PC-9 (cell line): Measurements from ENCODE around the gene PAAF1. TPM values are rescaled to one million over a fixed set of nuclear protein-coding genes. Genes with fewer than 3 reads are reported as not detected.

Experiments
- BruUV-seq: library from RNA; stranded (reverse); fragments of 400-500 nt; replicated peaks from 2 replicates; lab custom pipeline; 2021; lab: Mats Ljungman, UMichigan
- CTCF ChIA-PET: fragments of 300-600 bp; sonication (Branson Sonifier 250); formaldehyde crosslinking; loops from one replicate; lab custom pipeline; 2022; ENCODE audit warnings: antibody characterized with exemption; lab: Charles Lee
- POLR2A ChIA-PET: fragments of 300-600 bp; sonication (Branson Sonifier 250); formaldehyde crosslinking; loops from one replicate; lab custom pipeline; 2022; ENCODE audit warnings: antibody characterized with exemption; ENCODE audit not compliant: unreplicated experiment; lab: Charles Lee
- DNase-seq, 2 experiments: peaks; one replicate each; pipeline versions ENCODE4 v3.0.0 to v3.0.0-alpha.2; 2015 to 2022; ENCODE audit warnings: mixed read lengths in 1 of 2
- H2AFZ ChIP-seq: fragments of 200-600 bp; sonication (generic); 2 replicates; pipeline ENCODE4 v1.8.1; 2017; ENCODE audit warnings: antibody characterized with exemption
- H3F3A ChIP-seq: fragments of 200-600 bp; sonication (generic); 2 replicates; pipeline ENCODE4 v1.8.1; 2017; ENCODE audit warnings: antibody characterized with exemption, mild to moderate bottlenecking, low read depth; ENCODE audit not compliant: insufficient read depth
- H3K27ac ChIP-seq: fragments of 200-600 bp; sonication (generic); 2 replicates; pipeline ENCODE4 v1.6.1; 2016; ENCODE audit warnings: mixed run types
- H3K27me3 ChIP-seq: fragments of 200-600 bp; sonication (generic); 2 replicates; pipeline ENCODE4 v1.6.1; 2016; ENCODE audit warnings: low read depth, mixed run types; ENCODE audit not compliant: insufficient read depth
- H3K36me3 ChIP-seq: fragments of 200-600 bp; sonication (generic); 2 replicates; pipeline ENCODE4 v1.6.1; 2016; ENCODE audit warnings: low read depth, mixed run types
- H3K4me1 ChIP-seq: fragments of 200-600 bp; sonication (generic); replicated peaks from 2 replicates; pipeline ENCODE4 v1.6.1; 2016; ENCODE audit warnings: mixed run types; ENCODE audit not compliant: insufficient read depth
- H3K4me2 ChIP-seq: fragments of 200-600 bp; sonication (generic); 2 replicates; pipeline ENCODE4 v1.6.1; 2017; ENCODE audit warnings: mixed run types
- H3K4me3 ChIP-seq: fragments of 200-600 bp; sonication (generic); 2 replicates; pipeline ENCODE4 v1.6.1; 2016; ENCODE audit warnings: mixed run types
- H3K79me2 ChIP-seq: fragments of 200-600 bp; sonication (generic); 2 replicates; pipeline ENCODE4 v1.6.1; 2017; ENCODE audit warnings: low read depth, mixed run types
- H3K9me2 ChIP-seq: fragments of 200-600 bp; sonication (generic); 2 replicates; pipeline ENCODE4 v1.8.1; 2017; ENCODE audit warnings: mild to moderate bottlenecking; ENCODE audit not compliant: insufficient read depth
- H3K9me3 ChIP-seq: fragments of 200-600 bp; sonication (generic); 2 replicates; pipeline ENCODE4 v1.8.1; 2016; ENCODE audit warnings: low read depth; ENCODE audit not compliant: insufficient read depth
- H4K20me1 ChIP-seq: fragments of 200-600 bp; sonication (generic); 2 replicates; pipeline ENCODE4 v1.8.1; 2017; ENCODE audit not compliant: insufficient read depth
- CTCF ChIP-seq: fragments of 200-600 bp; sonication (generic); conservative IDR thresholded peaks from 2 replicates; pipeline ENCODE4 v1.6.1; 2017; ENCODE audit warnings: mixed run types, antibody characterized with exemption, mild to moderate bottlenecking, moderate library complexity
- EZH2 ChIP-seq: fragments of 200-600 bp; sonication (generic); IDR thresholded peaks from 2 replicates; pipeline ENCODE4 v1.8.0; 2017; ENCODE audit warnings: antibody characterized with exemption, low read depth
- intact Hi-C: fragments of 100-400 bp; cut with micrococcal nuclease; formaldehyde crosslinking; loops from one replicate; pipeline ENCODE4 v1.10.0; 2022; ENCODE audit not compliant: unreplicated experiment
- total RNA-seq: library from RNA; stranded (reverse); gene quantifications from 2 replicates; pipeline ENCODE4 v1.2.3, GENCODE V29; 2021

Gene PAAF1
- total RNA-seq, 1 experiment from 2014 or later, result 30.0 TPM

GRCh38 chr11:73866095-73866579 lies 10.7 kb upstream of the PAAF1 start:
- intact Hi-C loops, result no loop called here
- Histone ChIP-seq H2AFZ (no peak overlapping the region), H3K9me3 (no peaks in the 10 kb centered on the region), H3K9me2 (no peaks in the 10 kb centered on the region), H3K4me2 (no peak overlapping the region), H3K4me1 (0 out of 2 replicates have a peak, but pooled peaks cover 5% of the 10 kb centered on the region), H4K20me1 (peaks cover 8% of the 10 kb centered on the region; the same call in 1 of the 2 replicates), H3K4me3 (no peak overlapping the region), H3K27me3 (no peaks in the 10 kb centered on the region), H3K36me3 (0 out of 2 replicates have a peak, but pooled peaks cover 4% of the 10 kb centered on the region), H3F3A (peaks cover 37% of the 10 kb centered on the region; the same call in 1 of the 2 replicates), H3K27ac (peak overlapping the region; percentile 14; the same call in 1 of the 2 replicates), H3K79me2 (no peaks in the 10 kb centered on the region)
- DNase-seq, result no peak
- CTCF ChIA-PET, result interaction anchor here (0.6 kb wide), 1 partner anchor 186 kb away, joined by 10 read pairs; no protein-coding TSS in a partner anchor
- TF ChIP-seq EZH2, result no peak
- no peak for TF ChIP-seq CTCF
- POLR2A ChIA-PET, result no interaction called here
- BruUV-seq, result no TSS peak

- Histone ChIP-seq H2AFZ (no peak overlapping the region), H3F3A (peaks cover 42% of the 10 kb centered on the region), H3K4me3 (no peak overlapping the region), H3K9me3 (no peaks in the 10 kb centered on the region), H4K20me1 (peaks cover 8% of the 10 kb centered on the region; the same call in 1 of the 2 replicates), H3K27ac (peak overlapping the region; percentile 14; the same call in 1 of the 2 replicates), H3K4me1 (0 out of 2 replicates have a peak, but pooled peaks cover 5% of the 10 kb centered on the region), H3K4me2 (no peak overlapping the region), H3K79me2 (no peaks in the 10 kb centered on the region), H3K27me3 (no peaks in the 10 kb centered on the region), H3K36me3 (peaks cover 8% of the 10 kb centered on the region; the same call in 1 of the 2 replicates), H3K9me2 (no peaks in the 10 kb centered on the region)
- ChIA-PET POLR2A (interaction anchor here (0.6 kb wide), 2 partner anchors 15 to 1122 kb away, joined by 6 to 16 read pairs; no protein-coding TSS in a partner anchor), CTCF (interaction anchor here (0.6 kb wide), 1 partner anchor 186 kb away, joined by 10 read pairs; no protein-coding TSS in a partner anchor)
- BruUV-seq, result no TSS peak
- DNase-seq, result peak in 1 of 2 experiments; percentile 71
- TF ChIP-seq EZH2, result no peak
- no peak for TF ChIP-seq CTCF
- intact Hi-C loops, result no loop called here
These were observed 10.2 kb upstream of the PAAF1 start for GRCh38 chr11:73866586-73866996.

- Histone ChIP-seq H3K4me1 (0 out of 2 replicates have a peak, but pooled peaks cover 5% of the 10 kb centered on the region), H3K9me3 (no peaks in the 10 kb centered on the region), H3K4me2 (no peak overlapping the region), H4K20me1 (peaks cover 8% of the 10 kb centered on the region; the same call in 1 of the 2 replicates), H2AFZ (no peak overlapping the region), H3F3A (peaks cover 45% of the 10 kb centered on the region), H3K27ac (no peak overlapping the region), H3K9me2 (no peaks in the 10 kb centered on the region), H3K4me3 (no peak overlapping the region), H3K36me3 (peaks cover 28% of the 10 kb centered on the region), H3K27me3 (no peaks in the 10 kb centered on the region), H3K79me2 (peaks cover 14% of the 10 kb centered on the region)
- TF ChIP-seq EZH2 (no peak), CTCF (no peak)
- ChIA-PET POLR2A (interaction anchor here (0.5 to 0.6 kb wide), 2 partner anchors 70 to 105 kb away, joined by 3 read pairs; no protein-coding TSS in a partner anchor), CTCF (interaction anchor here (0.6 kb wide), 1 partner anchor 582 kb away, joined by 6 read pairs; no protein-coding TSS in a partner anchor)
- intact Hi-C loops, result no loop called here
- no peak for DNase-seq
- BruUV-seq, result no TSS peak
These were observed 7.4 kb upstream of the PAAF1 start for GRCh38 chr11:73869332-73869949.
